NB4 (cell line): ENCODE data around the gene RYR3.

Experiments used
- MYC ChIP-seq: IDR thresholded peaks from 2 replicates; pipeline ENCODE4 v1.6.1; 2011; ENCODE audit warnings: low read depth, low read length
- POLR2A ChIP-seq: IDR thresholded peaks from 2 replicates; pipeline ENCODE4 v1.6.1; 2011; ENCODE audit warnings: mild to moderate bottlenecking; ENCODE audit not compliant: insufficient read length; ENCODE audit errors: extremely low read depth
- TF ChIP-seq, protein P1 (sequence below): IDR thresholded peaks from one replicate; pipeline ENCODE4 v1.5.1; 2012; ENCODE audit warnings: low read depth, low read length
- TF ChIP-seq, protein P2 (sequence below): IDR thresholded peaks from 2 replicates; pipeline ENCODE4 v1.6.1; 2011; ENCODE audit warnings: low read depth, low read length

DNA sequence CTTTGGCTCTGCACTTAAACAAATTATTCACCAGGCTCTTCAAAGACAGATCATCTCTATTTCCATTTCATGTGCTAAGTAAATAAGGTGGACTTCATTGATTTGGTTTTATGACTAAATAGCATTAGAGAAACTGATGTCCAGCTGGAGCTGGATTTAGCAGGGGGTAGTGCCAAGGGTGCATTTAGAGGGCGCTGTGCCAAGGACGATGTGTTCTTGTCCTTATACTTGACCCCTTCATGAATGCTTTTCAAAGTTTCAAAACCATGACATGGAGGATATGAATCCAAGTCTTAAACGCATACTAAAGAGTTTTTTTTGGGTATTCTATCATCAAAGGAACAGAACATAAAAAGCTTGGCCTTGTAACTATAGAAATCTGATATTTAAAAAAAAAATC is 233.2 kb downstream of the RYR3 start:
- TF ChIP-seq, protein P1, sequence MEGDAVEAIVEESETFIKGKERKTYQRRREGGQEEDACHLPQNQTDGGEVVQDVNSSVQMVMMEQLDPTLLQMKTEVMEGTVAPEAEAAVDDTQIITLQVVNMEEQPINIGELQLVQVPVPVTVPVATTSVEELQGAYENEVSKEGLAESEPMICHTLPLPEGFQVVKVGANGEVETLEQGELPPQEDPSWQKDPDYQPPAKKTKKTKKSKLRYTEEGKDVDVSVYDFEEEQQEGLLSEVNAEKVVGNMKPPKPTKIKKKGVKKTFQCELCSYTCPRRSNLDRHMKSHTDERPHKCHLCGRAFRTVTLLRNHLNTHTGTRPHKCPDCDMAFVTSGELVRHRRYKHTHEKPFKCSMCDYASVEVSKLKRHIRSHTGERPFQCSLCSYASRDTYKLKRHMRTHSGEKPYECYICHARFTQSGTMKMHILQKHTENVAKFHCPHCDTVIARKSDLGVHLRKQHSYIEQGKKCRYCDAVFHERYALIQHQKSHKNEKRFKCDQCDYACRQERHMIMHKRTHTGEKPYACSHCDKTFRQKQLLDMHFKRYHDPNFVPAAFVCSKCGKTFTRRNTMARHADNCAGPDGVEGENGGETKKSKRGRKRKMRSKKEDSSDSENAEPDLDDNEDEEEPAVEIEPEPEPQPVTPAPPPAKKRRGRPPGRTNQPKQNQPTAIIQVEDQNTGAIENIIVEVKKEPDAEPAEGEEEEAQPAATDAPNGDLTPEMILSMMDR, result no peak
- TF ChIP-seq POLR2A (no peak), MYC (no peak)
- TF ChIP-seq, protein P2, sequence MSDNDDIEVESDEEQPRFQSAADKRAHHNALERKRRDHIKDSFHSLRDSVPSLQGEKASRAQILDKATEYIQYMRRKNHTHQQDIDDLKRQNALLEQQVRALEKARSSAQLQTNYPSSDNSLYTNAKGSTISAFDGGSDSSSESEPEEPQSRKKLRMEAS, result no peak
